HG03378 (cell line): Measurements from ENCODE around the gene VNN1.
"Not testable (repeated sequence)": the region's sequence is repeated elsewhere in the genome, so short reads cannot be mapped to it uniquely, and the experiment has no call there.

ENCODE experiments used
- ATAC-seq: cut with Tn5 transposase; IDR thresholded peaks from one replicate; pipeline ENCODE4 v1.9.1; 2021; ENCODE audit warnings: mild to moderate bottlenecking, moderate library complexity; ENCODE audit not compliant: unreplicated experiment

VNN1 gene

GRCh38 chr6:132725947-132726607 lies 12.2 kb upstream of the VNN1 start:
- ATAC-seq: peak; percentile 80

- no peak for ATAC-seq
These were observed 11.6 kb upstream of the VNN1 start for GRCh38 chr6:132725471-132725870.

GRCh38 chr6:132719736-132720448 lies 6.0 kb upstream of the VNN1 start:
- ATAC-seq: no peak

GRCh38 chr6:132715881-132716637 lies 2.2 kb upstream of the VNN1 start:
- no peak for ATAC-seq

GRCh38 chr6:132715204-132715603 lies 1.3 kb upstream of the VNN1 start:
- ATAC-seq: no peak

- no peak for ATAC-seq
These were observed 305 bp upstream of the VNN1 start for GRCh38 chr6:132714160-132714559.

GRCh38 chr6:132712366-132712765 lies 1.5 kb downstream of the VNN1 start:
- ATAC-seq: no peak

- no peak for ATAC-seq
These were observed 5.1 kb downstream of the VNN1 start for GRCh38 chr6:132708771-132709170.

- no peak for ATAC-seq
These were observed 5.9 kb downstream of the VNN1 start for GRCh38 chr6:132708002-132708401.

- ATAC-seq: not testable (repeated sequence)
These were observed 7.1 kb downstream of the VNN1 start for GRCh38 chr6:132706756-132707155.

- no peak for ATAC-seq
These were observed 9.9 kb downstream of the VNN1 start for GRCh38 chr6:132703936-132704335.

GRCh38 chr6:132698608-132699007 lies 15.2 kb downstream of the VNN1 start:
- ATAC-seq: peak; percentile 71

- no peak for ATAC-seq
These were observed 18.1 kb downstream of the VNN1 start for GRCh38 chr6:132695773-132696172.

GRCh38 chr6:132693478-132693877 lies 20.4 kb downstream of the VNN1 start:
- ATAC-seq: no peak

GRCh38 chr6:132690678-132691077 lies 23.2 kb downstream of the VNN1 start:
- ATAC-seq: no peak

GRCh38 chr6:132687306-132687705 lies 26.5 kb downstream of the VNN1 start:
- no peak for ATAC-seq

- ATAC-seq: no peak
These were observed 27.3 kb downstream of the VNN1 start for GRCh38 chr6:132686531-132686930.

- ATAC-seq: no peak
These were observed 28.8 kb downstream of the VNN1 start for GRCh38 chr6:132685009-132685408.

- no peak for ATAC-seq
These were observed 29.6 kb downstream of the VNN1 start for GRCh38 chr6:132684272-132684671.

GRCh38 chr6:132683543-132683942 lies 30.3 kb downstream of the VNN1 start:
- no peak for ATAC-seq

- not testable (repeated sequence) for ATAC-seq
These were observed 34.8 kb downstream of the VNN1 start for GRCh38 chr6:132679094-132679493.

- ATAC-seq: no peak
These were observed 38.1 kb downstream of the VNN1 start for GRCh38 chr6:132675749-132676148.
